GM18873 (cell line): ENCODE data around the gene PTPRG.

Experiments
- ATAC-seq: cut with Tn5 transposase; IDR thresholded peaks from one replicate; pipeline ENCODE4 v1.9.1; 2021; ENCODE audit warnings: mild to moderate bottlenecking, moderate library complexity, moderate number of reproducible peaks; ENCODE audit not compliant: unreplicated experiment, low FRiP score

The PTPRG gene

DNA sequence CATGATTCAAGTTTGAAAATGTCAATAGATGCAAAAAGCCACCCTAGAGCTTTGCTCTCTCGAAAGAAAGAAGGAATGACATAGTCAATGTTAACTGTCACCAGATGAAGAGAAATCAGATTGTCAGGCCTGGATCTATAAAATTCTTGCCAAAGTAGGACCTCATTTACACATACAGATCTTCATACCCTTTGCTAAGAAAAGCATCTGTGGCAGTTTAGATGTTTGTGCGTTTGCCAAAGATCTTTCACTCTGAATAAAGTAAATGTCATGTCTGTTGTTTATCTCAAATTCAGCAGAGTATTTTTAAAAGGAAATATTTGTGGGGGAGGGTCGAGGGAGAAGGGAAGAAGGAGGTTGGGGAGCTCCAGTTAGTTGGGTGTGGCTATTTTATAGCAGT is 692.6 kb downstream of the PTPRG start:
- ATAC-seq: no peak

- ATAC-seq: no peak
These were observed 694.4 kb downstream of the PTPRG start for GRCh38 chr3:62255758-62256157.

DNA sequence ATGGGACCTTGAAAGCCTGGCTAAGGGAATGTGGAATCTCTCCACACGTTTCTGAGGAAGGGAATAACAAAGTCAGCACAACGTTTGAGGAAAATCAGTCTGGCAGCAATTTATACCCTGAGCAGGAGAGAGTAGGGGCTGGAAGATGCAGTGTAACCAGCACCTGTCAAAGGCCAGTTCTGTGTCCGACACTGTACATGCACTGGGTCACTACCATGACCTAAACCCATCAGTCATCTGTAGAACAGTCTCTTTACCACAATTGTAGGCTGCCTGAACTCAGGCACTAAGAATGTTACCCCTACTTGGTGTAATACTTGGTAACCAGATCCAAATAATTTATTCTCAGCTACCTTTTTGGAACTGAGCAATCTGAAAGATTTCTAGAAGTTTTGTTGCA is 698.6 kb downstream of the PTPRG start:
- ATAC-seq: no peak

DNA sequence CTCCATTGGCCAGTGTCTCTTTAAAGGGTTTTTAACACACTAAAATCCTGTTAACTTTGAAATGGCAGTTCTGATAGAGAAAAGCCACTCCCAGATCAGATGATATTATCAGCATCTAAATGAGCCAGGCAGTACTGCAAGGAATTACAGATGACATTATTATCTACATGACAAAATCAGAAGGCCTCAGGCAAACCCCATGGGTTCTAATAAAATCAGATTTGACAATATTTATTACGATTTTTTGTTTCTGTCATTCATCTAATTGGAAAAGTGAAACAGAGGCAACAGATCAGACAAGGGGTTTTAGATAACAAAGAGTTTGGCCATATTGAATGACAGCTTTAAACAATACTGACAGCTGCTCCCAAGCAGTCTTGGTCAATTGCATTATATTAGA is 699.3 kb downstream of the PTPRG start:
- ATAC-seq: no peak

- ATAC-seq: no peak
These were observed 699.8 kb downstream of the PTPRG start for GRCh38 chr3:62261121-62261520.

DNA sequence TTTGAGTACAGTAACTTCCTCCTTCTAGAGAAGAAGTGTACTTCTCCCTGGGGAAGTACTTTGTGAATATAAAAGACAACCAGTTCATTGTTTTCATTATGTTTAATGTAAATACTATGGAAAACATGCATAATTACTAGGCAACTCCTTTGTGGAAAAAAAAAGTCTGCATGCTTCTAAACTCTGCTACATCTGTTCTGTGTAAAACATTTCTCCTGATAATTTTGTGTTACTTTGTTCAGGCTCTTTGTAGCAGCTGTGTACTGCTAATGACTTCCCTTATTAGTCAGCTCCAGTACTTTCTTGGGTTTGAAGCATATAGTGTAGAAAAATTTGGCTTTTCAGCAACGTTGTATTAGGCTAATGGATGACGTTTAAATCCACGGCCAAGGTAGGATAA is 700.4 kb downstream of the PTPRG start:
- no peak for ATAC-seq

DNA sequence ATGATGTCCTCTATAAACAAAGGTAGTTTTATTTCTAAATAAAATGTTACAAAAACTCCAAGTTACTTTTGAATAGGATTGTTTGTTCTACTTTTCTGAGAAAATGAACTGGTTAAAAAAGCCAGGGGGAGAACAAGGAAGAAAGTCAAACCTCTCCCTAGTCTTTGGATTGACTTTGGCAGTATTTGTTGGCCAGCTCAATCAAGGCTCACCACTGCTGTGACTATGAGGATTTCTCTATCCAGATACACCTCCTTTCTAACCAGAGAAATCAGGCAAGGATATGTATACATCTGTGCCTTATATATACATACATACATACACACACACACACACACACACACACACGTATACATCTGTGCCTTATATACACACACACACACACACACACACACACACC is 704.2 kb downstream of the PTPRG start:
- ATAC-seq: no peak

GRCh38 chr3:62266668-62267283 is 705.4 kb downstream of the PTPRG start:
- ATAC-seq: no peak

DNA sequence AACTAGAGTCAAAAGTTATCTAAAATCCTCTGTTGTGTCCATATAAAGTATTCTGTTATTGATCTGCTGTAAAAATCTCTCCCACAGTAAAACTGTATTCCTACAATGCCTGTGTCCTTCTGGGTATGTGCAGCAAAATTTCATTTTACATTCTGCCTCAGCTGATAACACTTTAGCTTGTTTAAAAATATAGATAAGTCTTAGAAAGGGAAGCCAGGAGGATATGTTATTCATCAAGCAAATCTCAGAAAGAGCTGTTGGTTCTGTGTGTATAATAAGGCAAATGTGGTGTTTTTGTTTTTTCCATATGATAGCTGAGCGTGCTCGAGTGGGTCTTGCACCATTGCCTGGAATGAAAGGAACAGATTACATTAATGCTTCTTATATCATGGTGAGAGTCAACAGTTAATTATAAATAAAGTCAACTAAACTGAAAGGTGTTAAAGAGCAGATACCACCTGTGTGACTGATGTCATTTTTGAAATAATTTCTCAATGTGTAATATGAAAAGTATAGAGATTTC is 715.3 kb downstream of the PTPRG start:
- no peak for ATAC-seq

GRCh38 chr3:62277450-62277849 is 716.1 kb downstream of the PTPRG start:
- ATAC-seq: no peak

DNA sequence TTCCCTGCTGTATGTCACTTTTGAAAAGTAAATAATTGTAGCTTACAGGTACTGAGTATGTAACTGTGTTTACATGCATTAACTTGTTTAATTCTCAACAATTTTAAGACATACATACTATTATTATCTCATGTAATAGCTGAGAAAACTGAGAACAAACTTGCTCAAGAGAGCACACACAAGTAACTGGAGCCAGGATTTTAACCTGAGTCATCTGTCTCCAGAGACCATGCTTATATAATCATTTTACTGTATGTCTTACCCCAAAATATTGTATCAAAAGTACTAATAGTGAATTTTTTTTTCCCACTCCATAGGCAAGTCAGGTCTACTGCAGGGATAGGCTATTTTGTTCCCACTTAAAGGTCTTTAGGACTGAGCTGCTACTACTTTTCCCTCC is 716.6 kb downstream of the PTPRG start:
- ATAC-seq: no peak

DNA sequence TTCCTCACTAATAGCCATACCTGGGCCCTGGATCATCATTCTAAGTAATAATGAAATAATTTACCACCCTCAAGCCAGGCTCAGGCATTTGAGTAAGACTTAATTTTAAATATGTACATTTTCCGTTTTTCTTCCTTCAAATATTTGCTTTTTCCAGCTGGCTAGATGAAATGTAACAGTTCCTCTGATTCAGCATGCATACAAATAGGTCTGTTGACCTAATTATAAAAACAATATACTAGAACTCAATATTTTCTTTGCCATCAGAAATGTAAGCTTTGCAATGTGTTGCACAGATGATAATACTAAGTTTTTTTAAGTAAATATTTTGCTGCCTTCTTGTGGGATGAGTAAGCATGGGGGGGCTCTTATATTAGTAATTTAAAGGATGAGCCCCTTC is 720.4 kb downstream of the PTPRG start:
- no peak for ATAC-seq

- no peak for ATAC-seq
These were observed 723.1 kb downstream of the PTPRG start for GRCh38 chr3:62284442-62284841.

DNA sequence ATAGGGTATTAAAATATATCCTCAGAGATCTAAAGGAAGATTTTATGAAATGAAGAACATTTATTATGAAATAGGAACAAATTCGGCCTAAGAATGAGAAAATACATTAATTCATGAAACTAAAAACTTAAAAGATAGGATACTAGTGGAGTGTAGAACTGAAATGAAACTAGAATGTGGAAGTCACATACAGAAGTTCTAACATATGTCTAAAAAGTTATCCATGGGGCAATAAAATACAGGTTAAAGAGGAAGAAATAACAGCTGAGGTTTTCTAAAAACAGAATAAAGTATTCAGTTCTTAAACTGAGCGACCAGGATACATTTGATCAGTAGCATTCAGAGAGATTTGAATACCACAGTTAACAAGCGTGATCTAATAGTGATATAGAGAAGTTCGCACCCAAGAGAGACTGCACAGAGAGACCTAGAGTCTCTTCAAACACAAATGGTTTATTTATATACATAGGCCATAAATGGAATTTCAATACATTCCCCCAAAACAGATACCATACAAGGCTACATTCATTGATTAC is 726.1 kb downstream of the PTPRG start:
- ATAC-seq: no peak

- no peak for ATAC-seq
These were observed 728.6 kb downstream of the PTPRG start for GRCh38 chr3:62289922-62290321.

DNA sequence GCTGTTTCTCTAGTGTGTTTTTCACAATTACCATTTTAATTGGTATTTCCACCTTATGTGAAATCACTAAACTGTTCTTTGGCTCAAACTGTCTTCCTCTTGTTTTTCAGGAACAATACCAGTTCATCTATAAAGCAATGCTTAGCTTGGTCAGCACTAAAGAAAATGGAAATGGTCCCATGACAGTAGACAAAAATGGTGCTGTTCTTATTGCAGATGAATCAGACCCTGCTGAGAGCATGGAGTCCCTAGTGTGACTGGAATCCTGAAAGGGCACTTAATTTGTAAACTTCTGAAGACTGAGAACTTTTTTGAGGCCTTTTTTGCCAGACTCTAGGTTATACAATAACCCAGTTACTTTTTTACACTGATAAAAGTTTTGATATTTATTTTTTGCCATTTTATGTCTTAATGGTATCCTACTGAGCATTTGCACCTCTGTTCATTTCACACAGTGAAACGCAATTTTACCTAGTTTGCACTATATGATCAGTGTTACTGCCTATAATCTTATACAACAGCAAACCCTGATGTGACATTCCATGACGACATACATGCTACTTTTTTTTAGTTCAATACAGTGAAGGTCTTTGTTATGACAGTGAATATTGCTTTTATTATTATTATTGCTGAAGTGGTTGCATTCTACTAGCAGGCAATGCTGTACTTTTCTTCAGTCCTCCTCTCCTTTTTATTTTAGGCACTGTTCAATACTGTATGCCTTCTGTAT is 731.8 kb downstream of the PTPRG start:
- ATAC-seq: no peak

GRCh38 chr3:62295571-62295970 is 734.2 kb downstream of the PTPRG start:
- no peak for ATAC-seq

DNA sequence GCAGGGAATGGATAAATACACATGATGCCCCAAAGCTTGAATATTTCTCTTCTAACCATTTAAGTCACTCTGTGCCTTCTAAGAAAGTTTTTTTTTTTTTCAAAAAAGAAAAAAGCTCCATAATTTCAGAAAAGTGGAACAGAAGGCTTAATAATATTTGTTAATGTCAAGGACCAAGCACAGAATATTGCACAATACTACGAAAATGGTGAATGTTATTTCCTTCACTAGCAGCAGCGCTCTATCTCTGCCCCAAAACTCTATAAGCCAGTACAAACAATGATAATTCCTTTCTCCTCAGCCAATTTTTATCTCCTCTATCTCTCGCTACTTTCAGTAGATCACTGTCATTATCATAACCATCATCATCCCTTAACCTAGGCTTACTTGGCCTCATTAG is 739.2 kb downstream of the PTPRG start:
- no peak for ATAC-seq

DNA sequence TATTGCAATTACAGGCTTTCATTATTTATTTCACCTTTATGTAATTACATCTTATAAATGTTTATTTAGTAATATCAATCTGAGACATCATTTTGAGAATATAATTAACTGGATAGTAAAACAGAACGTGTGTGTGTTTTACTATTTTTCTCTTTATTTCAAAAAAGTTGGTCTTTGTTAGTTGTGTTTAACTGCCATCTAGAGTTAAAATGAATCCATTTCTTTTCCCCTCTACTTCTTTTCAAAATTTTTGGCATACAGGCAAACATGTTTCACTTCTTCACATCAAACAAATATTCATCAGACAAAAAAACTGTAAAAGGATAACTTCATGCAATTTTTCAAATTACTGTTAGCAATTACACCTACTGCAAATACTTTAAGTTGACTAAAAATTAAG is 750.8 kb downstream of the PTPRG start:
- no peak for ATAC-seq

DNA sequence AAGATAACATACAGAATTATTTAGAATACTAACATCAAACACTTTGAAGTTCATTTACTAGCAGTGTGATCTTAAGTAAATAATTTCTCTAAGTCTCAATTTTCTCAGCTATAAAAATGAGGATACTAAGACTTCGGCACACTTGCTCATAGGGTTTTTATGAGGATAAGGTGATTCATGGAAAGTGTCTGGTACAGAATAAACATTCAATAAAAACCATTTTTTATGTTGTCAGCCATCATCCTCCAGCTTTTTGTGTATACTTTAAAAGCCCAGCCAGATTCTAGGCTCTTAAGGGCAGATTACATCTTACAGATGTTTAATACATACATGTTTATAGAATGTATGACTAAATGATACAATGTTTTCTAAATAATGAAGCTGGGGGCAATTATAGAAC is 755.2 kb downstream of the PTPRG start:
- no peak for ATAC-seq

GRCh38 chr3:62318365-62318751 is 757.0 kb downstream of the PTPRG start:
- no peak for ATAC-seq
